CD4-positive, alpha-beta T cell treated with Interleukin-17A for 4 hours (primary cell): ENCODE data around the gene MMP15.

Source experiments
- DNase-seq: peaks from one replicate; pipeline ENCODE4 v3.0.0-alpha.2; 2020; ENCODE audit warnings: mixed read lengths

MMP15 gene

GRCh38 chr16:58037365-58038057, 12.0 kb downstream of the MMP15 start:
- no peak for DNase-seq

GRCh38 chr16:58038219-58038641, 12.7 kb downstream of the MMP15 start:
- DNase-seq = no peak

GRCh38 chr16:58039829-58040495, 14.4 kb downstream of the MMP15 start:
- no peak for DNase-seq

GRCh38 chr16:58040496-58040846, 14.9 kb downstream of the MMP15 start:
- no peak for DNase-seq

GRCh38 chr16:58040945-58041627, 15.5 kb downstream of the MMP15 start:
- DNase-seq = no peak

GRCh38 chr16:58041628-58041955, 16.0 kb downstream of the MMP15 start:
- DNase-seq = no peak

- no peak for DNase-seq
These were observed 16.7 kb downstream of the MMP15 start for GRCh38 chr16:58042001-58042885.

GRCh38 chr16:58042886-58043515, 17.4 kb downstream of the MMP15 start:
- DNase-seq = no peak

GRCh38 chr16:58043571-58044155, 18.1 kb downstream of the MMP15 start:
- no peak for DNase-seq

GRCh38 chr16:58044266-58045019, 18.9 kb downstream of the MMP15 start:
- DNase-seq = no peak

- DNase-seq = no peak
These were observed 19.5 kb downstream of the MMP15 start for GRCh38 chr16:58045096-58045495.

- no peak for DNase-seq
These were observed 20.7 kb downstream of the MMP15 start for GRCh38 chr16:58046054-58046881.

GRCh38 chr16:58046936-58047335, 21.4 kb downstream of the MMP15 start:
- no peak for DNase-seq

GRCh38 chr16:58047557-58048348, 22.2 kb downstream of the MMP15 start:
- DNase-seq = no peak

- DNase-seq = no peak
These were observed 23.1 kb downstream of the MMP15 start for GRCh38 chr16:58048494-58049231.

GRCh38 chr16:58049232-58050185, 24.0 kb downstream of the MMP15 start:
- no peak for DNase-seq

GRCh38 chr16:58051296-58051695, 25.7 kb downstream of the MMP15 start:
- no peak for DNase-seq
